T-helper 2 cell treated with Interferon-gamma antibody and Interleukin-4, amounts not matched to agents 5 μg/mL and 100 μg/mL, for 36 hours (primary cell): ENCODE measurements around the gene PPP1R3C.

Experiments
- DNase-seq: peaks from one replicate; pipeline ENCODE4 v3.0.0; 2021; ENCODE audit warnings: low spot score
- H3K27ac Mint-ChIP-seq: one replicate; pipeline ENCODE4 v1.8.0; 2021; ENCODE audit warnings: mild to moderate bottlenecking, mixed read lengths
- H3K27me3 Mint-ChIP-seq: one replicate; pipeline ENCODE4 v1.8.0; 2021; ENCODE audit warnings: low read depth, mixed read lengths
- H3K36me3 Mint-ChIP-seq: one replicate; pipeline ENCODE4 v1.8.0; 2021; ENCODE audit warnings: low read depth, mixed read lengths
- H3K4me1 Mint-ChIP-seq: one replicate; pipeline ENCODE4 v1.8.0; 2021; ENCODE audit warnings: low read depth, mixed read lengths
- H3K4me3 Mint-ChIP-seq: one replicate; pipeline ENCODE4 v1.8.0; 2022; ENCODE audit warnings: mild to moderate bottlenecking, moderate library complexity, mixed read lengths
- H3K9me3 Mint-ChIP-seq: one replicate; pipeline ENCODE4 v1.8.0; 2021; ENCODE audit warnings: mixed read lengths

Gene PPP1R3C

DNA sequence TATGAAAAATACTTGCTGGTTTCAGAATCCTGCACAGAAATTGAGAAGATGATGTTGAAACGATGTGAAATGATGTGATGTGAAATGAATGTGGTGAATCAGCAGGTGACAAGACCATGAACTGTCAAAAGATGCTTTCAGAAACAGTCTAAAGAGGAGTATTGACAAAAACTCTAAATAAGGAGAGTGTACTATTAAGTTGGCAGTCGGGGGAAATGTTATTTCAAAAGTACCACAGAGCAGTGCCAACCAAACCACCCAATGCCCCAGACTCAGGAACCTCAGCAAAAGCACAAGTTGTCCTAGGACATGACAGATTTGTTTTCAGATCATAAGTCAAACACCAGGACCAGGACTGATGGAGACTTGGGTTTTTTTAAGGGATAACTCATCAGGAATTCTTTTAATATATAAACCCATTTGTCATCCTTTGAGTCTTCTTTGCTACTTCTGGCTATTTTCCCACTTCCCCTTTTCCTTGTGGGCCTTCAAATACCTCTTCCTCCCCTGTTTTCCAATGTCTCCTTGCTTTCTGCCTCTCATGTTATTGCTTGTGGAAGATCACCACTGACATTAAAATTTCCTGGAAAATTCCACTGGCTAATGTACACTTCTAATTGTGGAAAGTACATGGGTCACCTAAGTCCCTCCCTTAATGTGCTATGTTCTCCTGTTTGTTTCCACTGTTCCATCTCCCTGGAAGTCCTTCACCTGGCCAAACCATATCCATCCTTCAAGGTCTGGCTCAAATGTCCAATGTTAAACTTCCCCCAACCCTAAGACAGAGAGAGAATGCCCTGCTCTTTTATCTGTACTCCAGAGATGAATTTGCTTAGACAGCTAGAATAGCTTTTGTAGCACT is 10.2 kb upstream of the PPP1R3C start:
- H3K27ac Mint-ChIP-seq: no peak overlapping the region
- peaks cover 26% of the 10 kb centered on the region for H3K27me3 Mint-ChIP-seq
- no peaks in the 10 kb centered on the region for H3K4me1 Mint-ChIP-seq
- DNase-seq: no peak
- H3K4me3 Mint-ChIP-seq: no peak overlapping the region
- no peaks in the 10 kb centered on the region for H3K36me3 Mint-ChIP-seq
- no peaks in the 10 kb centered on the region for H3K9me3 Mint-ChIP-seq

DNA sequence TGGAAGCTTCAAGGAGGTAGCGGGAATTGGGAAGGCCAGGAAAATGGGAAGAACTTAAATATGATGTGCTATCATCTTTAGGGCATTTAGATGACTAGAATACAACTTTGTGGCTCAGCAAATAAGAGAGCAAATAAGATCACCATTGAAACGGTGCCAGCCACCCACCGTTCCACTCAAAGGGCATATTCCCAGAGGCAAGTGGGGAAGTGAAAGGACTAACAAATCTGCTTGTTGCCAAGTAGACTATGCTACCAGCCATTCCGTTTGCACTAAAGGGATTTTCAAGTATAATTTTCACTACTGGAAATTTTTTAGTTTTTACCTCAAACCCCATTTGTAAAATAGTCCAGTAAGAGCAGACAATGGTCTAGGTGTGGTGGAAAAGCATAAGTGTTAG is 4.0 kb upstream of the PPP1R3C start:
- no peak overlapping the region for H3K27ac Mint-ChIP-seq
- no peaks in the 10 kb centered on the region for H3K9me3 Mint-ChIP-seq
- H3K4me1 Mint-ChIP-seq: peaks cover 8% of the 10 kb centered on the region
- peaks cover 39% of the 10 kb centered on the region for H3K27me3 Mint-ChIP-seq
- no peaks in the 10 kb centered on the region for H3K36me3 Mint-ChIP-seq
- DNase-seq: no peak
- no peak overlapping the region for H3K4me3 Mint-ChIP-seq

DNA sequence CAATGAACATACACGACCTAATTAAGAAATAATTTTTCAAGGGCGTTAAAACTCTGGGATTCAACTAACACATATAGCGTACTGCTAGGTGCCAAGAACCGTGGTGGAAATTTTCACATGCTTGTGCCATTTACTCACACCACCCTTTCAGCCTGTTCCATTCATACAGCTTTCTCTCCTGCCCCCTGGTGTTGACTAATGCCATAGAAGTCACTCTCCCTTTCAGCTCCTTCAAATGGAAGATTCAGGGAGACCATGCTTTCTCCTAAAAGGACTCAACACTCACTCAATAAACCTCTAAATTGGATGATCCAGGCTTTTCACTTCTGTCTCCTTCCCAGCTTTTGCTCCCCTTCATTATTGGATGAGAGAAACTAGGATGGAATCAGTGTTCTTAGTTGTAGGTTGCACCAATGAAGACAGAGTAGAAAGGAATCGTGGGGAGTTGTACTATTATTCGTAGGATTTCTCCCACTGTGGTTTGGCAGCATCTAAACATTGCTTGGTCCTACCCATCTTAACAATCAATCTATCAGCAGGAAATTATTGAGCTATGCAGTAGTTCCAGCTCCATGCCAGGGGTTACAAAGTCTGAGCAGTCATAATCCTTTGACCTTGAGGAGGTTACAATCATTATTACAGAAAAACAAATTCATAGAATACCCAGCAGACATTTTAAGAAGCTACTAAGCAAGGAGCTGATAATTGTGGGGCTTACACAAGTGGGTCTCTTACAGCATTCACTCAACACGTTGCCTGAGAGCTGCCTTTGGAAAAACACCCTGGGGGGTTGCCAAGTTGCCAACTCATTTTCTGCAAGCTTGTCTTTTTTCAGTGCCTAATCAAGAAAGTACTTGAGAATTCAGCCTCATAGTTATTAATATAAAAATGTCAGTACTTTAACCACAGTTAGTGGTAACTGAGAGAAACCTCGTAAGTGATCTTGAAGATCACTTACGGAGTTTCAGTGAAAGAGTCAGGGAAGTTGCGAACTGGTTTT is 2.8 kb upstream of the PPP1R3C start:
- Mint-ChIP-seq H3K4me1 (peaks cover 8% of the 10 kb centered on the region), H3K36me3 (no peaks in the 10 kb centered on the region), H3K9me3 (no peaks in the 10 kb centered on the region), H3K27ac (no peak overlapping the region), H3K4me3 (no peak overlapping the region), H3K27me3 (peaks cover 46% of the 10 kb centered on the region)
- DNase-seq: peak; percentile 31

DNA sequence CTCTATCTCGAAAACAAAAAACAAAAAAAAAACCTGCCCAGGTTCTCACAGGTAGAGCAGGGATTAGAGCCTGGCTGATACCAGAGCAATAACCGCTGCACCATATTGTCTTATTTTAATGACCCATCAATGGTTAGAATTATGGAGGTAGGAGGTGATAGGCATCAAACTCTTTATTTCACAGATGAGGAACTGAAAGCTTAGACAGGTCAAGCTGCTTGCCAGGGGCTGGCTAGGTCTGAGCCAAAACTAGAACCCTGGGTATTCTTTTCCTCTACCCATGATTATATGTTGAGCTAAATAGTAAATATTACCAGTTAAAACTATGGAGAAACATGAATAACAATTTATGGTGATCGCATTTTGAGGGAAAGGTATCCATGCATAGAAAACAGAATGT is 2.0 kb upstream of the PPP1R3C start:
- peaks cover 8% of the 10 kb centered on the region for H3K4me1 Mint-ChIP-seq
- no peak overlapping the region for H3K27ac Mint-ChIP-seq
- H3K4me3 Mint-ChIP-seq: no peak overlapping the region
- no peaks in the 10 kb centered on the region for H3K9me3 Mint-ChIP-seq
- H3K36me3 Mint-ChIP-seq: no peaks in the 10 kb centered on the region
- peaks cover 54% of the 10 kb centered on the region for H3K27me3 Mint-ChIP-seq
- DNase-seq: no peak

DNA sequence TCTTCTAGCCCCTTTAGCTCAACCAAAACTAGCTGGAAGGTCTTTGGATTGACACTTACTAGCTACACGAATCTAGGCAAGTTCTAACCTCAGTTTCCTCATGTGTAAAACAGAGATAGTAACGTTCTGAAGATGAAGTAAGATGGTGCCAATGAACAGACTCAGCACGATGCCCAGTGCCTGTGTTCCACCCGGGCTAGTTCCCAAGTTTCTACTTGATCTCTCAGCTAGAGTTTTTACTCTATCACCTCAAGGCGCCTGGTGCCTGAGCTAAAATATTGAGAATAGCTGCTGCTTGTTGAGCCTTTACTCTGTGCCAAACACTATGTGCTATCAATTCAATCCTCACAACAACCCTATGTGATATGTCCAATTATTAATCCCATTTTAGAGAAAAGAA is 1.4 kb upstream of the PPP1R3C start:
- peaks cover 59% of the 10 kb centered on the region for H3K27me3 Mint-ChIP-seq
- no peak for DNase-seq

DNA sequence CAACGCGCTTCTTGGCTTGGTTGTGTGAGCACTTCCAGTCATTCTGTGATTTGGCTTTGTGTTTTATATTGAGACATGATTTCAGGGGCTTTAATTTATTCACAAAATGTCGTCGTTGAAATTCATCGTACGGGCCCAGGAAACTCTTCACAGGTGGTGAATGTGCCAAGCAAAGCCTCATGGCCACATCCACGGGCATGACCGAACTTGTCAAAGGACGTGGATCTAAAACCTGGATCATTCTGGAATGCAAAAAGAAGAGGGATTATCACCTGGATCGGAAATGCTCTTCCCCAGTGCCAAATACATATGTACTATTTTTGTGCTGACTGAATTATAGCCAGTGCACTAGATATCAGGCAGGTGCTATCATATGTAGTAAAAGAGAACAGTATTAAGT is 2.2 kb downstream of the PPP1R3C start:
- no peak for DNase-seq
- Mint-ChIP-seq H3K36me3 (no peaks in the 10 kb centered on the region), H3K27me3 (peaks cover 55% of the 10 kb centered on the region), H3K4me1 (peaks cover 8% of the 10 kb centered on the region), H3K9me3 (no peaks in the 10 kb centered on the region), H3K4me3 (no peak overlapping the region), H3K27ac (no peak overlapping the region)

More for the DNA sequence above, 1.4 kb upstream of the PPP1R3C start:
- no peaks in the 10 kb centered on the region for H3K9me3 Mint-ChIP-seq
- no peak overlapping the region for H3K27ac Mint-ChIP-seq
- H3K4me1 Mint-ChIP-seq: peaks cover 8% of the 10 kb centered on the region
- H3K36me3 Mint-ChIP-seq: no peaks in the 10 kb centered on the region
- H3K4me3 Mint-ChIP-seq: no peak overlapping the region

DNA sequence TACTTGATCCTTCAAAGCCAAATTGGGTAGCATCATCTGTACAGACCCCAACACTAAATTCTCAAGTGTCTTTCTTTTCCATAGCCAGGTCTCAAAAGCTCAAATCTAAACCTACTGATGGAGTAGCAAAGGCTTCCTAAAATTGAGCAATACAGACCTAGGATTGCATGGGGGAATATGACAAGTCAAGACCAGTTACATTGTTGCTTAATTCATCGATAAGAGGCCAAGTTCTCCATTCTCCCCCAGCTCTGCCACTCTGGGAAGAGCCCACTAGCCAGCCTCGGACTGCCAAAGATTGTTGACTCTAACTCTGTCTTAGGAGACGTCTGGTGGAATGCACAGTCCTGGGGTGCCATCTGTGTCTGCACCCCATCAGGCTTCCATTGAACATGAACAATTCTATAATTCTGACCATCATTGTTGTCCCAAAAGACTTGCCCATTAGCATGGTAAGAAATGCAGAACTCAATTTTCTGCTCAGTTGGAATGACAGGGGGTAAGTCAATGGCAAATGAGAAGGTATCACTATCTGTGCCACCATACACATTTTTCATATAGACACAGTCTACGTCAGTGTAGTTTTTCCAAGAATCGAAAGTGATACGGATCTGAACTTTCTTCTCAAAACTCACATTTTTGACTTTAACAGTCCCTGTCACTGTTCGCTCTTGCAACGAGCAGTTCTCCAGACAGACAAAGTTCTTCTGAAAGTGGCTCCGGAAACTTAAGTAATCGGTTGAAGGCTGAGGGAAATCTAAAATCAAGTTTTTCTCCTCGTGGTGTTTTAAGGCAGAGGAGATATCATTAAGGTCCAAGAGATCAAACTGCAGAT is 2.9 kb downstream of the PPP1R3C start:
- H3K4me3 Mint-ChIP-seq: no peak overlapping the region
- H3K4me1 Mint-ChIP-seq: peaks cover 8% of the 10 kb centered on the region
- no peak for DNase-seq
- peaks cover 55% of the 10 kb centered on the region for H3K27me3 Mint-ChIP-seq
- no peaks in the 10 kb centered on the region for H3K9me3 Mint-ChIP-seq
- no peak overlapping the region for H3K27ac Mint-ChIP-seq
- H3K36me3 Mint-ChIP-seq: no peaks in the 10 kb centered on the region

DNA sequence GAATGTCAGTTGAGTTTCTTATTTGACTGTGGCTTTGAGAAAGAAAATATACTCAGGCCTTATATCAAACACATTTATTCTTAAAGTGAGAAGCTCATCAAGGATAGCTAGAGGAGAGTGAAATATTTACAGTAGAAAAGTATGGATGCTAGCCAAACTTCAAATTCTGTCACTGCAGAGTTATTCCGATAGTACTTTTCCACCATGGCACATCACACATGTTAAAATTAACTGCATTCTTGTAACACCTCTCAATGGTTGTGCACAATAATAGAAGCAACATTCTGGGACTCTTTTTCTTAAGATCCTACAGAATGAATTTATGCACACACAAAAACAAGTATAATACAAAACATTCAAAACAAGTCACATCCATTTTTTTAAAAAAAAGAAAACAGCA is 4.5 kb downstream of the PPP1R3C start:
- Mint-ChIP-seq H3K27me3 (peaks cover 42% of the 10 kb centered on the region), H3K27ac (no peak overlapping the region), H3K36me3 (no peaks in the 10 kb centered on the region), H3K4me3 (no peak overlapping the region), H3K4me1 (peaks cover 6% of the 10 kb centered on the region), H3K9me3 (no peaks in the 10 kb centered on the region)
- DNase-seq: no peak

DNA sequence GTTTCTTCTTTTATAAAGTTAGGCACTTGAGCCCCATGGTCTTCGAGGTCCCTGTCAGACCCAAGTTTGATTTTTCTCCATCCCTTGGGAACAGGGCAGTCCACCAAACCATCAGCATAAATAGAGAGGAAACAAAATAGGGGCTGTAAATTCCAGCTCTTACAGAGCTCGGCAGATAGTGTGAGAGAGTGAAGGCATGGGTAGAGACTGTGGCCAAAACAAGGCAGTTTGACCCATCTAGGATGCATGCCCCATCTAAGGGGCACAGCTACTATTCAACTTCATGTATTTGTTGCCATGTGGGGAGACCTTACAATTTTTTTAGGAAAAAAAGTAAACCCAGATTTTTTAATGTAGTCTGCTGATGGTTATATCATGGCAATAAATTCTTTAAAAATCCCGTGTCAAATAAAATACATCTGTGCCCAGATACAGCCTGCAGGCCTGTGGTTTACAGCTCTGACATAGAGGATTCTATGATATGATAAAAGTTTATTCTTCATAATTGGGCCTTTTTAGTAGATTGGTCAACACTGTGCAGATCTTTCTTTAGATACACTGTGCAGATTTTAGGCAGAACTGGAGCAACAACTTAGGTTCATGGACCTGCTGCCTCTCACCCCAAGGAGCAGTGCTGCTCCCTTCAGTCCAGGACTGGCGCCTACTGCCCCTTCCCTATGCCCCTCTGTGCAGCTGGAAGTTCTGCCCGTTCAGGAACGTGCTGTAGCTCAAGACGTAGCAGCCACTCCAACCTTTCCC is 5.3 kb downstream of the PPP1R3C start:
- Mint-ChIP-seq H3K9me3 (peaks cover 5% of the 10 kb centered on the region), H3K36me3 (no peaks in the 10 kb centered on the region), H3K27ac (no peak overlapping the region), H3K4me3 (no peak overlapping the region), H3K27me3 (peaks cover 42% of the 10 kb centered on the region), H3K4me1 (peaks cover under 1% of the 10 kb centered on the region)
- DNase-seq: no peak

DNA sequence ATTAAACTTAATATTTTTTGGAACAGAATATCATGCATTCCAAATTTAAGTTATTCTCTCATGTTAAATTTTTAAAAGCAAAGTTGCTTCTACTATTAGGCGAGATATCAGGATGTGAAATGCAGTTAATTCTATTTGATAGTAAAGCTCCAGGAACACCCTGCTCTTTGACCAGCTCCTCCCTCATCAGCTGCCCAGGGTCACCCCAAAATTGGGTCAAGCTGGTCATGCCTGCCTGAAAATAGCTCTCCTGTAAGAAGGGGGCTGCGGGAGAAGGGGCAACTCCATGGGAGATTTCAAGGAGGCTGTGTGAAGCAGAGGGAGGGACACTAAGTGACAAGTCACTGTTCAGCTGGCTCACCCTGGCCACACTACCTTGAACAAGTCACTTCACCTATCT is 5.9 kb downstream of the PPP1R3C start:
- H3K27me3 Mint-ChIP-seq: peaks cover 36% of the 10 kb centered on the region
- no peaks in the 10 kb centered on the region for H3K4me1 Mint-ChIP-seq
- H3K4me3 Mint-ChIP-seq: no peak overlapping the region
- no peaks in the 10 kb centered on the region for H3K36me3 Mint-ChIP-seq
- H3K27ac Mint-ChIP-seq: no peak overlapping the region
- peaks cover 6% of the 10 kb centered on the region for H3K9me3 Mint-ChIP-seq
- DNase-seq: no peak

DNA sequence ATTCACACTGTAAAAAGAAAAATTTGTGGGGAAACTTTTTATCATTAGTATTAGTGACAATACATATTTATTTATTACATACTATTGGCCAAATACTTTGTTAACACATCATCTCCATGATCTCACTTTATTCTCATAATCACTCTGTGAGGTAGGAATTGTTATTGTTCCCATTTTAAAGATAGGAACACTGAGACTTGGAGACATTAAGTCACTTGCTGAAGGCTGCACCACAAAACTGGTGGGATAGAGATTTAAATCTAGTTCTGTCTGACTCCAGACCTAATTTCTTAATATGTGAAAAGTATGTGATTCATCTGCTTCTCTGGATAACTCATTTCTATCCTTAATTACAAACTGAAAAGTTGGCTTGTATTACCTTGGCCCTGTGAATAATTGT is 8.2 kb downstream of the PPP1R3C start:
- peaks cover 6% of the 10 kb centered on the region for H3K9me3 Mint-ChIP-seq
- no peak for DNase-seq
- no peaks in the 10 kb centered on the region for H3K36me3 Mint-ChIP-seq
- no peaks in the 10 kb centered on the region for H3K4me1 Mint-ChIP-seq
- no peak overlapping the region for H3K27ac Mint-ChIP-seq
- H3K4me3 Mint-ChIP-seq: no peak overlapping the region
- peaks cover 25% of the 10 kb centered on the region for H3K27me3 Mint-ChIP-seq

DNA sequence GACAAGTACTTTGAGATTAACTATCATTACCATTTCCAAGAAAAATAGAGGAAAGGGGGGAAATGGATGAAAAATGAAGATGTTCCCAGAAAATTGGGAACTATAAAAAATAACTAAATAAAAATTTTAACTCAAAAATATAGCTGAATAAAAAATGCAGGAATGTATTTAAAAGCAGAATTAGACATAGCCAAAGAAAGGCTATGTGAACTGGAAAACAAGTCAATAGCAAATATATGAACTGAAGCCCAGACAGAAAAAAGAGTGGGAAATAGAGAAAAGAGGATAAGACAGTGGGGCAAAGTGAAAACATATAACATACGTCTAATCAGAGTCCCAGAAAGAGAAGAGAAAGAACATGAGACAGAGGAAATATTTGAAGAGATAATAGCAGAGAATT is 10.3 kb downstream of the PPP1R3C start:
- H3K4me3 Mint-ChIP-seq: no peak overlapping the region
- no peak overlapping the region for H3K27ac Mint-ChIP-seq
- H3K36me3 Mint-ChIP-seq: no peaks in the 10 kb centered on the region
- H3K27me3 Mint-ChIP-seq: peaks cover 22% of the 10 kb centered on the region
- DNase-seq: no peak
- H3K4me1 Mint-ChIP-seq: no peaks in the 10 kb centered on the region
- H3K9me3 Mint-ChIP-seq: peaks cover 6% of the 10 kb centered on the region

DNA sequence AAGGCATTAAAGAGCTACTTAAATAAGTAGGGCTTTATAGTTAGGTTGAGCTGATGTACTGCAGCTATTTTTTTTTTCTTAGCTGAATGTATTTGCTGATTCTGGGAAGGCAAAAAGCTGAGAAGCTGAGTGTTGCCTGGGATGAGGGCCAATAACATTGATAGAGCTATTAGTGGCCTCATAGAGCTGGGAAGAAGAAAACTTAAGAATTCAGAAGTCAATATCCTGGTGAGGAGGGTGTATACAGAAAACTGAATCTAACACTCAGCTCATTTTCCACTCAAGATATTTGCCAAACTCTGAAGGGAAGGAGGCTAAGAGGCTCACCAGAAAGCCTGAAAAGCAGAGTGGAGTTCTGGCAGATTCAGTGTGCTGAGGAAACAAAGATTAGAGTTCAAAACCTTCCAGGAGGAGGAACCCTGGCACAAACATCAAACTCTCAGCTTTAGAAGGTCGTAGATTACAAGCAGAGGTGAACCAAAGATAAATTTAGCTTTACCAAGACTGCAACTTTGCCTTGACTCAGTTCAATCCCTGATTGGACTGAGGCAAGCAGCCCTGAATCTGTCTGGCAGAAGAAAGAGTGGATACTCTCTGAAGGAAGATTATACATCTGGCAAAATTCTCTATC is 11.3 kb downstream of the PPP1R3C start:
- Mint-ChIP-seq H3K27ac (no peak overlapping the region), H3K9me3 (peaks cover 6% of the 10 kb centered on the region), H3K4me3 (no peak overlapping the region), H3K27me3 (peaks cover 26% of the 10 kb centered on the region), H3K4me1 (no peaks in the 10 kb centered on the region), H3K36me3 (no peaks in the 10 kb centered on the region)
- DNase-seq: no peak
